Neural progenitor cell (in vitro differentiated cells): ENCODE data around the gene COLEC12. TPM values are rescaled to one million over a fixed set of nuclear protein-coding genes. Genes with fewer than 3 reads are reported as not detected.

Experiments used
- DNase-seq: peaks from one replicate; pipeline ENCODE4 v3.0.0-alpha.2; 2016; ENCODE audit warnings: low spot score
- H2AFZ ChIP-seq: fragments of 200-600 bp; sonication (generic); replicated peaks from 2 replicates; pipeline ENCODE4 v1.6.1; 2016; ENCODE audit warnings: antibody characterized with exemption
- H3F3A ChIP-seq: fragments of 200-600 bp; sonication (generic); 2 replicates; pipeline ENCODE4 v1.6.1; 2016; ENCODE audit warnings: antibody characterized with exemption, low read depth
- H3K27ac ChIP-seq: fragments of 200-600 bp; sonication (generic); 2 replicates; pipeline ENCODE4 v1.5.1; 2016; ENCODE audit warnings: mild to moderate bottlenecking
- H3K27me3 ChIP-seq: fragments of 200-600 bp; sonication (generic); 2 replicates; pipeline ENCODE4 v1.6.1; 2016; ENCODE audit warnings: mild to moderate bottlenecking, moderate library complexity
- H3K36me3 ChIP-seq: fragments of 200-600 bp; sonication (generic); 2 replicates; pipeline ENCODE4 v1.5.1; 2016
- H3K4me1 ChIP-seq: fragments of 200-600 bp; sonication (generic); 2 replicates; pipeline ENCODE4 v1.6.1; 2016; ENCODE audit warnings: mixed run types
- H3K4me2 ChIP-seq: fragments of 200-600 bp; sonication (generic); 2 replicates; pipeline ENCODE4 v1.6.1; 2016
- H3K4me3 ChIP-seq: fragments of 200-600 bp; sonication (generic); 2 replicates; pipeline ENCODE4 v1.5.1; 2016
- H3K79me2 ChIP-seq: fragments of 200-600 bp; sonication (generic); 2 replicates; pipeline ENCODE4 v1.6.1; 2016; ENCODE audit warnings: low read depth
- H3K9ac ChIP-seq: fragments of 200-600 bp; sonication (generic); 2 replicates; pipeline ENCODE4 v1.6.1; 2016
- H3K9me3 ChIP-seq: fragments of 200-600 bp; sonication (generic); 2 replicates; pipeline ENCODE4 v1.5.1; 2016; ENCODE audit warnings: low read depth
- H4K20me1 ChIP-seq: fragments of 200-600 bp; sonication (generic); 2 replicates; pipeline ENCODE4 v1.6.1; 2016; ENCODE audit warnings: low read depth
- H3K27ac Mint-ChIP-seq: 3 replicates; pipeline ENCODE4 v1.8.0; 2021; ENCODE audit warnings: mixed read lengths
- H3K27me3 Mint-ChIP-seq: 2 replicates; pipeline ENCODE4 v1.8.0; 2022; ENCODE audit warnings: low read depth, mild to moderate bottlenecking, inconsistent platforms, moderate library complexity, mixed read lengths; ENCODE audit not compliant: insufficient read depth
- H3K36me3 Mint-ChIP-seq: 3 replicates; pipeline ENCODE4 v1.8.0; 2021; ENCODE audit warnings: mixed read lengths
- H3K4me1 Mint-ChIP-seq: 3 replicates; pipeline ENCODE4 v1.8.0; 2021; ENCODE audit warnings: mixed read lengths
- H3K4me3 Mint-ChIP-seq: 3 replicates; pipeline ENCODE4 v1.8.0; 2021; ENCODE audit warnings: mild to moderate bottlenecking, moderate library complexity, mixed read lengths
- H3K9me3 Mint-ChIP-seq: 3 replicates; pipeline ENCODE4 v1.8.0; 2020; ENCODE audit warnings: mixed read lengths
- EZH2 ChIP-seq: fragments of 200-600 bp; sonication (generic); IDR thresholded peaks from 2 replicates; pipeline ENCODE4 v1.6.1; 2017; ENCODE audit warnings: antibody characterized with exemption, mild to moderate bottlenecking, moderate library complexity
- EZH2phosphoT487 ChIP-seq: fragments of 200-600 bp; sonication (generic); IDR thresholded peaks from 2 replicates; pipeline ENCODE4 v1.6.1; 2017; ENCODE audit warnings: antibody characterized with exemption
- total RNA-seq: library from RNA; depleted of rRNA; stranded (reverse); fragments of >200 nt; gene quantifications from 2 replicates; pipeline ENCODE4 v1.2.3, GENCODE V29; 2015; ENCODE audit warnings: low replicate concordance
- TF ChIP-seq, protein P1 (sequence below): fragments of 200-600 bp; sonication (generic); IDR thresholded peaks from 2 replicates; pipeline ENCODE4 v1.5.1; 2017; ENCODE audit warnings: antibody characterized with exemption, mild to moderate bottlenecking

COLEC12 gene
- total RNA-seq, 1 donor from 2014 or later, result 2.0 TPM

DNA sequence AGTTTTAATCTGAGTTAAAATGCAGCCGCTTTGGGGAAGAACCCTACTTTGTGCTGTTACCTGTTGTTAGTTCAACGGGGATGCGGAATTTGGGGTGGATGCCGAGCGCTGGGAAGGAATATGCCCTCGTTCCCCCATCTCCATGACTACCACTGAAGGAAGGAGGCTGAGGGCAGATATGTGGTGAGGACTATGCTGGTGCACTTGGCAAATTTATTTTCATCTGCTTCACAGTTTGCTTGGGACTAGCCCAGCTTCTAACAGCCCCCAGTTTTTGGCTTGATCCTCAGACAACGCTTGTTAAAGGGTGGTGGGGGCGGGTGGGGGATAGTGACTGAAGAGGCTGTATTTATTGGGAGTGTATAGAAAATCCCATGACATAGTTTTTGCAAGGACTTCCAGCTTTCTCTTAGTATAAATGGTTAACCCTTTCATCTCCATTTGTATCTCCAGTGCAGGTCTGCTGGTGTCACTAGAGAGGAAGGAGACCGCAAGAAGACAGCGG is 100.8 kb downstream of the COLEC12 start:
- Histone ChIP-seq H2AFZ (no peak overlapping the region), H3K4me2 (no peak overlapping the region), H3K27me3 (no peaks in the 10 kb centered on the region), H3K36me3 (no peaks in the 10 kb centered on the region), H3K9me3 (peaks cover 6% of the 10 kb centered on the region), H3F3A (no peaks in the 10 kb centered on the region), H3K9ac (no peak overlapping the region), H3K27ac (no peak overlapping the region), H4K20me1 (no peaks in the 10 kb centered on the region), H3K4me3 (no peak overlapping the region), H3K79me2 (no peaks in the 10 kb centered on the region), H3K4me1 (no peaks in the 10 kb centered on the region)
- peaks cover 9% of the 10 kb centered on the region for H3K9me3 Mint-ChIP-seq
- H3K27ac Mint-ChIP-seq, result peak overlapping the region; percentile 46
- no peak for TF ChIP-seq EZH2phosphoT487
- TF ChIP-seq EZH2, result no peak
- TF ChIP-seq, protein P1, sequence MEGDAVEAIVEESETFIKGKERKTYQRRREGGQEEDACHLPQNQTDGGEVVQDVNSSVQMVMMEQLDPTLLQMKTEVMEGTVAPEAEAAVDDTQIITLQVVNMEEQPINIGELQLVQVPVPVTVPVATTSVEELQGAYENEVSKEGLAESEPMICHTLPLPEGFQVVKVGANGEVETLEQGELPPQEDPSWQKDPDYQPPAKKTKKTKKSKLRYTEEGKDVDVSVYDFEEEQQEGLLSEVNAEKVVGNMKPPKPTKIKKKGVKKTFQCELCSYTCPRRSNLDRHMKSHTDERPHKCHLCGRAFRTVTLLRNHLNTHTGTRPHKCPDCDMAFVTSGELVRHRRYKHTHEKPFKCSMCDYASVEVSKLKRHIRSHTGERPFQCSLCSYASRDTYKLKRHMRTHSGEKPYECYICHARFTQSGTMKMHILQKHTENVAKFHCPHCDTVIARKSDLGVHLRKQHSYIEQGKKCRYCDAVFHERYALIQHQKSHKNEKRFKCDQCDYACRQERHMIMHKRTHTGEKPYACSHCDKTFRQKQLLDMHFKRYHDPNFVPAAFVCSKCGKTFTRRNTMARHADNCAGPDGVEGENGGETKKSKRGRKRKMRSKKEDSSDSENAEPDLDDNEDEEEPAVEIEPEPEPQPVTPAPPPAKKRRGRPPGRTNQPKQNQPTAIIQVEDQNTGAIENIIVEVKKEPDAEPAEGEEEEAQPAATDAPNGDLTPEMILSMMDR, result no peak
- no peak for DNase-seq
- H3K4me1 Mint-ChIP-seq, result peaks cover 39% of the 10 kb centered on the region
- peaks cover 22% of the 10 kb centered on the region for H3K36me3 Mint-ChIP-seq
- H3K27me3 Mint-ChIP-seq, result peaks cover 5% of the 10 kb centered on the region
- no peak overlapping the region for H3K4me3 Mint-ChIP-seq

DNA sequence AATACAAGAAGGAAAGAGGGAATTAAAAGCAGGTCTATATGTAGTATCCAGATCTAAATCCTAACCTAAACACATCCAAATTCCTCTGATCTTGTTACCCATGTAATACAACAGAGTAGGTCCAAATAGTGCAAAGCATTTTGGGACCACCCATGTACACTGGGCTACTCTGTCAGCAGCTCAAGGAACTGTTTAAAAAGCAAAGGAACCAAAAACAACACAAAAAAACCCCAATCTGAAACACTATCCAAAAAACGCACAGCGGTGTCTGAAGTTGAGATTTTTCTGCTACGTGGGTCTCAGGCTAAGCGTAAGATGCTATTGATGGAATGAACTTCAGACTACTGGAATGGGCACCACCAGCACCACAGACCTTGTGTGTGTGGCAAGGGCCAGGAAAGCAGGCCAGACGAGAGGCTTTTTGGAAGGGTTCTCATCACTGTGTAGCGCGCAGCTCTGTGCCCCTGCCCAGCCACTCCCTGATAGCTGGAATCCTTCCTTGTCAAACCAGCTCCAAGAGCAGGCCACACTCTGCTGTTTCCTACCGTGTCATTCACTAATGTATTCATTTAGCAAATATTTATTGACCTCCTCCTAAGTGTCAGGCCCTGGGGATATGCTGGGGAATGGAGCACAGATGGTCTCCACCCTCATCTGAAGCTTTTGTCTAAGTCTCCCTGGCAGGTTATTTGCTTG is 101.4 kb downstream of the COLEC12 start:
- H3K4me1 Mint-ChIP-seq, result peaks cover 40% of the 10 kb centered on the region
- no peak overlapping the region for H3K27ac Mint-ChIP-seq
- Histone ChIP-seq H3F3A (no peaks in the 10 kb centered on the region), H3K27ac (no peak overlapping the region), H3K27me3 (no peaks in the 10 kb centered on the region), H3K9me3 (no peaks in the 10 kb centered on the region), H3K4me2 (no peak overlapping the region), H4K20me1 (no peaks in the 10 kb centered on the region), H3K36me3 (no peaks in the 10 kb centered on the region), H3K4me1 (no peaks in the 10 kb centered on the region), H2AFZ (no peak overlapping the region), H3K4me3 (no peak overlapping the region), H3K79me2 (no peaks in the 10 kb centered on the region), H3K9ac (no peak overlapping the region)
- H3K4me3 Mint-ChIP-seq, result no peak overlapping the region
- TF ChIP-seq EZH2, result no peak
- TF ChIP-seq, protein P1, result no peak
- TF ChIP-seq EZH2phosphoT487, result no peak
- H3K36me3 Mint-ChIP-seq, result peaks cover 18% of the 10 kb centered on the region
- peaks cover 5% of the 10 kb centered on the region for H3K9me3 Mint-ChIP-seq
- peaks cover 5% of the 10 kb centered on the region for H3K27me3 Mint-ChIP-seq
- no peak for DNase-seq

DNA sequence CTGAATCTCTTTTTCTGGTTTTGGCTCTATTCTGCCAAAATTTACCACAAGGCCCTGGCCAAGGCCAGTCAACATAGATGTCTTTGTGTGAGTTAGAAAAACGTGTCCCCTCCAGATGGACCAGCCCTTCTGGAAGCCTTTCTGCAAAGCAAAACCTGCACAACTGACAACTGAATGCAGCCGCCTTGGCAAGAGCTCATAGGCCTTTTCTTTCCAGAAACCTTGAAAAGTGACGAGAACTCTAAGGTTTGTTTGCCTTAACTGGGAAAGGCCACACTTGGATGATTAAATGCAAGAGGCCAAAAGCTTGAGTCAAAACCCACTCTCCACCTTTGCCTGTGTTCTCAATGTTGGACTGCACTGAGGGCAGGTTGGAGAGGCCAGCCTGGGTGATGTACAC is 103.9 kb downstream of the COLEC12 start:
- Histone ChIP-seq H3K4me1 (no peaks in the 10 kb centered on the region), H2AFZ (no peak overlapping the region), H3K27ac (no peak overlapping the region)

More for the DNA sequence above, 103.9 kb downstream of the COLEC12 start:
- Histone ChIP-seq H3F3A (no peaks in the 10 kb centered on the region), H3K4me3 (no peak overlapping the region), H3K4me2 (no peak overlapping the region), H3K9ac (no peak overlapping the region), H3K9me3 (no peaks in the 10 kb centered on the region), H4K20me1 (no peaks in the 10 kb centered on the region), H3K36me3 (no peaks in the 10 kb centered on the region), H3K27me3 (no peaks in the 10 kb centered on the region), H3K79me2 (no peaks in the 10 kb centered on the region)
- Mint-ChIP-seq H3K27ac (peak overlapping the region; percentile 1), H3K4me3 (no peak overlapping the region), H3K9me3 (no peaks in the 10 kb centered on the region), H3K27me3 (peaks cover 2% of the 10 kb centered on the region), H3K4me1 (peaks cover 40% of the 10 kb centered on the region), H3K36me3 (peaks cover 4% of the 10 kb centered on the region)
- no peak for DNase-seq
- TF ChIP-seq, protein P1, result no peak
- TF ChIP-seq EZH2 (no peak), EZH2phosphoT487 (no peak)
